Measurements from ENCODE around the gene OR5M11. TPM values are rescaled to one million over a fixed set of nuclear protein-coding genes. Genes with fewer than 3 reads are reported as not detected.
"Not testable (repeated sequence)": the region's sequence is repeated elsewhere in the genome, so short reads cannot be mapped to it uniquely, and the experiment has no call there.

The OR5M11 gene
- total RNA-seq, result not detected

- DNase-seq (ENCODE audit: low spot score), result no peak
Measured at GRCh38 chr11:56543157-56543556, at the start of gene OR5M11. Gene OR5M11, minus strand, starts transcription at chr11:56543257. Its CDS starts 0 bp downstream, at chr11:56543257.

DNA sequence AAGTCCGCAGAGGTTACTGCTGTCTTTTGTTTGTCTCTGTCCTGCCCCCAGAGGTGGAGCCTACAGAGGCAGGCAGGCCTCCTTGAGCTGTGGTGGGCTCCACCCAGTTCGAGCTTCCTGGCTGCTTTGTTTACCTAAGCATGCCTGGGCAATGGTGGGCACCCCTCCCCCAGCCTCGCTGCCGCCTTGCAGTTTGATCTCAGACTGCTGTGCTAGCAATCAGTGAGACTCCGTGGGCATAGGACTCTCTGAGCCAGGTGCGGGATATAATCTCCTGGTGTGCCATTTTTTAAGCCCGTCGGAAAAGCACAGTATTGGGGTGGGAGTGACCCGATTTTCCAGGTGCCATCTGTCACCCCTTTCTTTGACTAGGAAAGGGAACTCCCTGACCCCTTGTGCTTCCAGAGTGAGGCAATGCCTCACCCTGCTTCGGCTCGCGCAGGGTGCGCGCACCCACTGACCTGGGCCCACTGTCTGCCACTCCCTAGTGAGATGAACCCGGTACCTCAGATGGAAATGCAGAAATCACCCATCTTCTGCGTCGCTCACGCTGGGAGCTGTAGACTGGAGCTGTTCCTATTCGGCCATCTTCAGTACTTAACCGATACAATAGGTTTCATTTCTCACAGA, 49.1 kb upstream of the OR5M11 start:
- not testable (repeated sequence) for DNase-seq (ENCODE audit: low spot score)

GRCh38 chr11:56577621-56578020, 34.6 kb upstream of the OR5M11 start, which contains the start of gene OR5M10:
Gene OR5M10, minus strand, starts transcription at chr11:56577721. Its CDS starts 0 bp downstream, at chr11:56577721.
- DNase-seq (ENCODE audit: low spot score), result no peak

- DNase-seq (ENCODE audit: low spot score), result no peak
Measured at GRCh38 chr11:56558574-56558973, 15.5 kb upstream of the OR5M11 start.

DNA sequence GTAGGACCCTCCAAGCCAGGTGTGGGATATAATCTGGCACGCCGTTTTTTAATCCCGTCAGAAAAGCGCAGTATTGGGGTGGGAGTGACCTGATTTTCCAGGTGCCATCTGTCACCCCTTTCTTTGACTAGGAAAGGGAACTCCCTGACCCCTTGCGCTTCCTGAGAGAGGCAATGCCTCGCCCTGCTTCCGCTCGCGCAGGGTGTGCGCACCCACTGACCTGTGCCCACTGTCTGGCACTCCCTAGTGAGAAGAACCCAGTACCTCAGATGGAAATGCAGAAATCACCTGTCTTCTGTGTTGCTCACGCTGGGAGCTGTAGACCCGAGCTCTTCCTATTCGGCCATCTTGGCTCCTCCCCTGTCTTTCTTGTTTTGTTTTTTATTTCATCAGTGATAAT, 11.6 kb upstream of the OR5M11 start:
- not testable (repeated sequence) for DNase-seq (ENCODE audit: low spot score)

DNA sequence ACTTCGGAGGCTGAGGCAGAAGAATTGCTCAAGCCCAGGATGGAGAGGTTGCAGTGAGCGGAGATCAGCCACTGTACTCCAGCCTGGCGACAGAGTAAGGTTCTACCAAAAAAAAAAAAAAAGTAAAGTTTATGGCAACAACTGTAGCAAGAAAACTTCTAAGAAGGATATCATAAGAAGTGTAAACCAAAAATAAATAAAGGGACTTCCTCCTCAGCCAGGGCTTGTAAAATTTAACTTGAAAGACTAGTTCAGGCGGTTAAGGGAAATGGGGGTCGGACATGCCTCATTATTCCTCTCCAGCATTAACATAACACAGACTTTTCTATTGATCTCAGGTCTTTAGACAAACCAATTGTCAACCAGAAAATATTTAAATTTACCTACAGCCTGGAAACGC, 2.5 kb upstream of the OR5M11 start:
- no peak for DNase-seq (ENCODE audit: low spot score)

GRCh38 chr11:56543739-56544138, 682 bp upstream of the OR5M11 start:
- no peak for DNase-seq (ENCODE audit: low spot score)

DNA sequence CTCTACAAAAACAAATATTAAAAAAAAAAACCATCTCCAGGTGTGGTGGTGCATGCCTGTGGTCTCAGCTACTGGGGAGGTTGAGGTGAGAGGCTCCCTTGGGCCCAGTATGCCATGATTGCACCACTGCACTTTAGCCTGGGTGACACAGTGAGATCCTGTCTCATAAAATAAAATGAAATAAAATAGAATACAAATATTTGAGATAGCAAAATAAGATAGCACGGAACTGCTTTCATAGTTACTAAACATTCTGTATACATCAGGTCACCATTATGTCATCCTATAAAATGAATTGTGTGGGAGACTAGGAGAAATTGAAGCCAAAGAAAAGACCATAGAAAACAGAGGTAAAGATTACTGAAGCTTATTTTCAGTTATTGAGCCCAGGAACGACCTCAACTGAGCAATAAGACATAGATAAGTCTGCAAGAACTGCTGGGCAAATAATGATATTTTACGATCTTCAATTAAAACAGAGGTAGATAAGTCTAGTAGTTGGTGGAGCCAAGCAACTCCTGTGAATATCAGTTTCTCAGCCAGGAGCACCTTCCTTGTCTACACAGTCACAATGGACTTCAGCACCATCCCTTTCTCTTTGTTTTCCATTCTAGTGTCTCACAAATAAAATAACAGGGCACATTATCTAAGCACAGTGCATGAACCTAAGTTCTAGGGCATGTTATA, 9.9 kb downstream of the OR5M11 start:
- DNase-seq (ENCODE audit: low spot score), result no peak

GRCh38 chr11:56531856-56532255, 11.2 kb downstream of the OR5M11 start:
- DNase-seq (ENCODE audit: low spot score), result no peak

GRCh38 chr11:56522008-56522407, 21.0 kb downstream of the OR5M11 start:
- no peak for DNase-seq (ENCODE audit: low spot score)

DNA sequence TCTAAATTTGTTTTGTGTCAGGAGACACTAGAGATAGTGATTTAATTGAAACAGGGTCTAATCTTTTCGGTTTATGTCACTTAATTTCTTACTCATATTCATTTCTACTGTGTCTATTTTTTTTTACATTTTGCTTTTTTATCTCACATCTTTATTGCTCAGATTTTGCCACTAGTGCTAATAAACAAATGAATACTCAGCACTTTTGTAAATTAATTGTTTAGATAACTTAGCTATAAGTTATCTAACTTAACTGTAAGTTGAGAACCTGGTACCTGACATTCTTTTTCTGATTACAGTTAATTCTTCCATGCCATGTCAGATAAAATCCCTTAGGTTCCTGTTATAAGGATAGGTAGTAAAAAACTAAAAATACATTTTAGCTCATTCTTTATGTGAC, 29.8 kb downstream of the OR5M11 start:
- DNase-seq (ENCODE audit: low spot score), result no peak

GRCh38 chr11:56509439-56509838, 33.6 kb downstream of the OR5M11 start:
- peak; percentile 77 for DNase-seq (ENCODE audit: low spot score)

- no peak for DNase-seq (ENCODE audit: low spot score)
Measured at GRCh38 chr11:56497010-56497409, 46.0 kb downstream of the OR5M11 start.

DNA sequence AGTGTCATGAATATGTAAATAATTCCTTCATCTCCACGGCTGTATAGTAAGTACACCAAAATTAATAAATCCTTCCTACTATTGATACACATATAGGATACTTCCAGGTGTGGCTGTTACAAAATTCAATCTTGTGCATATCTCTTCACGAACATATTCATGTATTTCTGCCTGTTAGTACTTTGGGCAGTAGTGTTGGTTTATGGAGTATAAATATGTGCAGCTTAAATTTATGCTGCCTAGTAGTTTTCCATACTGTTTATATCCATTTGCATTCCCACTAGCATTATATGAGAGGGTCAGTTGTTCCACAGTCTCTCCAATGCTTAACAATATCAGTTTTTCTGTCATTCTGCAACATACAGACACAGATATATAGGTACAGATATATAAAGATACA, 47.9 kb downstream of the OR5M11 start:
- no peak for DNase-seq (ENCODE audit: low spot score)

Other genes starting within 250 kb of the OR5M11 start
- not detected for gene OR8K3, start 228.1 kb downstream of the OR5M11 start, total RNA-seq
- not detected for gene OR8K1, start 197.2 kb downstream of the OR5M11 start, total RNA-seq
- not detected for gene OR8J1, start 189.0 kb downstream of the OR5M11 start, total RNA-seq
- not detected for gene OR8U1, start 167.6 kb downstream of the OR5M11 start, total RNA-seq
- gene OR5AL1, start 130.6 kb downstream of the OR5M11 start, total RNA-seq, result not detected
- gene OR5M3, start 69.9 kb downstream of the OR5M11 start, total RNA-seq, result not detected
- gene OR5M8, start 51.9 kb downstream of the OR5M11 start, total RNA-seq, result not detected
- not detected for gene OR5M10, start 34.5 kb upstream of the OR5M11 start, total RNA-seq
- not detected for gene OR5M1, start 71.6 kb upstream of the OR5M11 start, total RNA-seq
- gene OR5AP2, start 99.2 kb upstream of the OR5M11 start, total RNA-seq, result not detected
- not detected for gene OR5AR1, start 120.4 kb upstream of the OR5M11 start, total RNA-seq
- not detected for gene OR9G1, start 155.8 kb upstream of the OR5M11 start, total RNA-seq
- gene OR9G4, start 205.4 kb upstream of the OR5M11 start, total RNA-seq, result not detected